ENCODE measurements around the gene PRIMPOL.
"Not testable (repeated sequence)": the region's sequence is repeated elsewhere in the genome, so short reads cannot be mapped to it uniquely, and the experiment has no call there.

The PRIMPOL gene

GRCh38 chr4:184616633-184617551 lies 32.6 kb upstream of the PRIMPOL start:
- DNase-seq (ENCODE audit: low read depth, low spot score), result no peak

GRCh38 chr4:184617600-184618196 lies 31.8 kb upstream of the PRIMPOL start:
- DNase-seq (ENCODE audit: low read depth, low spot score), result no peak
- no peak for TF ChIP-seq CTCF (IDR thresholded peaks at IDR 0.05; ENCODE audit: insufficient read depth, low read length, missing control alignments)
- CTCF ChIA-PET, result interaction anchor here (1.4 kb wide), 1 partner anchor 23 kb away, joined by 3 read pairs; no protein-coding TSS in a partner anchor
- no peak overlapping the region for H3K4me3 ChIP-seq (ENCODE audit: low read depth, low read length)
- POLR2A ChIA-PET, result no interaction called here

More at GRCh38 chr4:184616633-184617551, 32.6 kb upstream of the PRIMPOL start:
- H3K4me3 ChIP-seq (ENCODE audit: low read depth, low read length), result no peak overlapping the region
- TF ChIP-seq CTCF (IDR thresholded peaks at IDR 0.05; ENCODE audit: insufficient read depth, low read length, missing control alignments), result no peak
- CTCF ChIA-PET, result interaction anchor here (1.4 kb wide), 1 partner anchor 22 kb away, joined by 3 read pairs; no protein-coding TSS in a partner anchor
- POLR2A ChIA-PET, result no interaction called here

- CTCF ChIA-PET, result no interaction called here
- POLR2A ChIA-PET, result no interaction called here
- TF ChIP-seq CTCF (IDR thresholded peaks at IDR 0.05; ENCODE audit: insufficient read depth, low read length, missing control alignments), result no peak
- DNase-seq (ENCODE audit: low read depth, low spot score), result no peak
- no peak overlapping the region for H3K4me3 ChIP-seq (ENCODE audit: low read depth, low read length)
These were observed 29.2 kb upstream of the PRIMPOL start for GRCh38 chr4:184620212-184620867.

GRCh38 chr4:184621518-184621917 lies 28.0 kb upstream of the PRIMPOL start:
- TF ChIP-seq CTCF (IDR thresholded peaks at IDR 0.05; ENCODE audit: insufficient read depth, low read length, missing control alignments), result no peak

GRCh38 chr4:184624504-184624903 lies 25.0 kb upstream of the PRIMPOL start:
- CTCF ChIA-PET; DNase-seq (ENCODE audit: low read depth, low spot score); H3K4me3 ChIP-seq (ENCODE audit: low read depth, low read length); POLR2A ChIA-PET: not testable (repeated sequence)

More at GRCh38 chr4:184621518-184621917, 28.0 kb upstream of the PRIMPOL start:
- ChIA-PET CTCF (no interaction called here), POLR2A (no interaction called here)
- no peak overlapping the region for H3K4me3 ChIP-seq (ENCODE audit: low read depth, low read length)
- DNase-seq (ENCODE audit: low read depth, low spot score), result no peak

- no peak overlapping the region for H3K4me3 ChIP-seq (ENCODE audit: low read depth, low read length)
- TF ChIP-seq CTCF (IDR thresholded peaks at IDR 0.05; ENCODE audit: insufficient read depth, low read length, missing control alignments), result no peak
- no peak for DNase-seq (ENCODE audit: low read depth, low spot score)
- POLR2A ChIA-PET, result no interaction called here
- CTCF ChIA-PET, result no interaction called here
These were observed 24.5 kb upstream of the PRIMPOL start for GRCh38 chr4:184624972-184625554.

- DNase-seq (ENCODE audit: low read depth, low spot score); H3K4me3 ChIP-seq (ENCODE audit: low read depth, low read length); POLR2A ChIA-PET: not testable (repeated sequence)
- CTCF ChIA-PET, result interaction anchor here (1.3 kb wide), 1 partner anchor 362 kb away, joined by 3 read pairs; no protein-coding TSS in a partner anchor
These were observed 23.5 kb upstream of the PRIMPOL start for GRCh38 chr4:184625783-184626596.

All from AG04449 (cell line).